Karpas-422 (cell line): Measurements from ENCODE around the gene DMXL2. TPM values are rescaled to one million over a fixed set of nuclear protein-coding genes. Genes with fewer than 3 reads are reported as not detected.
"Not testable (repeated sequence)": the region's sequence is repeated elsewhere in the genome, so short reads cannot be mapped to it uniquely, and the experiment has no call there.

ENCODE experiments used
- DNase-seq: peaks from one replicate; pipeline ENCODE4 v3.0.0-alpha.2; 2015
- H2AFZ ChIP-seq: fragments of 200-600 bp; sonication (generic); 2 replicates; pipeline ENCODE4 v1.6.1; 2014; ENCODE audit warnings: antibody characterized with exemption, low read length, mixed read lengths
- H3K27ac ChIP-seq: fragments of 200-600 bp; sonication (generic); 2 replicates; pipeline ENCODE4 v1.5.1; 2014; ENCODE audit warnings: mild to moderate bottlenecking, low read length, moderate library complexity
- H3K27me3 ChIP-seq: fragments of 200-600 bp; sonication (generic); 2 replicates; pipeline ENCODE4 v1.6.1; 2014; ENCODE audit warnings: low read length, mixed read lengths
- H3K36me3 ChIP-seq: fragments of 200-600 bp; sonication (generic); 2 replicates; pipeline ENCODE4 v1.6.1; 2014; ENCODE audit warnings: low read length, mixed read lengths; ENCODE audit not compliant: insufficient read depth
- H3K4me1 ChIP-seq: fragments of 200-600 bp; sonication (generic); 2 replicates; pipeline ENCODE4 v1.6.1; 2014; ENCODE audit warnings: mild to moderate bottlenecking, low read length, mixed read lengths
- H3K4me2 ChIP-seq: fragments of 200-600 bp; sonication (generic); 2 replicates; pipeline ENCODE4 v1.6.1; 2014; ENCODE audit warnings: low read length, low read depth, mild to moderate bottlenecking; ENCODE audit not compliant: poor library complexity, severe bottlenecking
- H3K4me3 ChIP-seq: fragments of 200-600 bp; sonication (generic); 2 replicates; pipeline ENCODE4 v1.5.1; 2014; ENCODE audit warnings: mild to moderate bottlenecking, antibody characterized with exemption, low read length, mixed read lengths
- H3K79me2 ChIP-seq: fragments of 200-600 bp; sonication (generic); 2 replicates; pipeline ENCODE4 v1.6.1; 2014; ENCODE audit warnings: mild to moderate bottlenecking, low read length, mixed read lengths
- H3K9ac ChIP-seq: fragments of 200-600 bp; sonication (generic); 2 replicates; pipeline ENCODE4 v1.6.0; 2014; ENCODE audit warnings: low read length
- H3K9me2 ChIP-seq: fragments of 200-600 bp; sonication (generic), shearing (Covaris generic); replicated peaks from 2 replicates; pipeline ENCODE4 v1.6.0; 2014; ENCODE audit warnings: mild to moderate bottlenecking, low read length, moderate library complexity; ENCODE audit not compliant: insufficient read depth
- H3K9me3 ChIP-seq: fragments of 300-700, 200-600 bp; sonication (generic); 2 replicates; pipeline ENCODE4 v1.6.1; 2014; ENCODE audit warnings: low read length, mixed read lengths
- H4K20me1 ChIP-seq: fragments of 200-600 bp; sonication (generic); 2 replicates; pipeline ENCODE4 v1.6.1; 2014; ENCODE audit warnings: mild to moderate bottlenecking, antibody characterized with exemption, low read length, low read depth; ENCODE audit not compliant: insufficient read depth
- total RNA-seq: library from RNA; depleted of rRNA; stranded (reverse); fragments of >200 nt; shearing (Covaris generic); gene quantifications from 2 replicates; pipeline ENCODE4 v1.2.3, GENCODE V29; 2014; ENCODE audit warnings: low replicate concordance

The DMXL2 gene
- total RNA-seq, 1 experiment from 2014 or later = 17.8 TPM

GRCh38 chr15:51423040-51423439 is 199.5 kb downstream of the DMXL2 start:
- H3K9me3 ChIP-seq, H3K27ac ChIP-seq, H3K9ac ChIP-seq, DNase-seq, H3K79me2 ChIP-seq, H3K4me2 ChIP-seq, H3K36me3 ChIP-seq, H3K4me3 ChIP-seq, H2AFZ ChIP-seq, H3K4me1 ChIP-seq, H3K27me3 ChIP-seq, H3K9me2 ChIP-seq, H4K20me1 ChIP-seq: not testable (repeated sequence)

GRCh38 chr15:51416129-51416528 is 206.4 kb downstream of the DMXL2 start:
- Histone ChIP-seq H2AFZ (no peak overlapping the region), H3K79me2 (no peaks in the 10 kb centered on the region), H3K9me2 (no peaks in the 10 kb centered on the region), H3K27ac (no peak overlapping the region), H3K4me2 (no peak overlapping the region), H3K36me3 (no peaks in the 10 kb centered on the region), H3K4me3 (no peak overlapping the region), H3K4me1 (no peaks in the 10 kb centered on the region), H3K9me3 (no peaks in the 10 kb centered on the region), H3K9ac (no peak overlapping the region), H4K20me1 (no peaks in the 10 kb centered on the region), H3K27me3 (no peaks in the 10 kb centered on the region)
- no peak for DNase-seq

GRCh38 chr15:51414256-51414860 is 208.2 kb downstream of the DMXL2 start:
- H3K9me2 ChIP-seq = no peaks in the 10 kb centered on the region
- H3K4me2 ChIP-seq = no peak overlapping the region
- H4K20me1 ChIP-seq = no peaks in the 10 kb centered on the region
- H3K9me3 ChIP-seq = no peaks in the 10 kb centered on the region
- no peak for DNase-seq
- no peaks in the 10 kb centered on the region for H3K4me1 ChIP-seq
- no peak overlapping the region for H2AFZ ChIP-seq
- no peak overlapping the region for H3K4me3 ChIP-seq
- H3K9ac ChIP-seq = no peak overlapping the region
- no peaks in the 10 kb centered on the region for H3K36me3 ChIP-seq
- no peaks in the 10 kb centered on the region for H3K27me3 ChIP-seq
- H3K27ac ChIP-seq = no peak overlapping the region
- H3K79me2 ChIP-seq = no peaks in the 10 kb centered on the region

GRCh38 chr15:51405693-51406523 is 216.7 kb downstream of the DMXL2 start:
- H3K9me2 ChIP-seq = no peaks in the 10 kb centered on the region
- H3K4me2 ChIP-seq = no peak overlapping the region
- H3K9me3 ChIP-seq = no peaks in the 10 kb centered on the region
- no peaks in the 10 kb centered on the region for H3K4me1 ChIP-seq
- no peak overlapping the region for H3K9ac ChIP-seq
- DNase-seq = no peak
- no peak overlapping the region for H2AFZ ChIP-seq
- H4K20me1 ChIP-seq = no peaks in the 10 kb centered on the region
- no peaks in the 10 kb centered on the region for H3K27me3 ChIP-seq
- H3K36me3 ChIP-seq = no peaks in the 10 kb centered on the region
- H3K79me2 ChIP-seq = no peaks in the 10 kb centered on the region
- no peak overlapping the region for H3K4me3 ChIP-seq
- H3K27ac ChIP-seq = no peak overlapping the region

DNA sequence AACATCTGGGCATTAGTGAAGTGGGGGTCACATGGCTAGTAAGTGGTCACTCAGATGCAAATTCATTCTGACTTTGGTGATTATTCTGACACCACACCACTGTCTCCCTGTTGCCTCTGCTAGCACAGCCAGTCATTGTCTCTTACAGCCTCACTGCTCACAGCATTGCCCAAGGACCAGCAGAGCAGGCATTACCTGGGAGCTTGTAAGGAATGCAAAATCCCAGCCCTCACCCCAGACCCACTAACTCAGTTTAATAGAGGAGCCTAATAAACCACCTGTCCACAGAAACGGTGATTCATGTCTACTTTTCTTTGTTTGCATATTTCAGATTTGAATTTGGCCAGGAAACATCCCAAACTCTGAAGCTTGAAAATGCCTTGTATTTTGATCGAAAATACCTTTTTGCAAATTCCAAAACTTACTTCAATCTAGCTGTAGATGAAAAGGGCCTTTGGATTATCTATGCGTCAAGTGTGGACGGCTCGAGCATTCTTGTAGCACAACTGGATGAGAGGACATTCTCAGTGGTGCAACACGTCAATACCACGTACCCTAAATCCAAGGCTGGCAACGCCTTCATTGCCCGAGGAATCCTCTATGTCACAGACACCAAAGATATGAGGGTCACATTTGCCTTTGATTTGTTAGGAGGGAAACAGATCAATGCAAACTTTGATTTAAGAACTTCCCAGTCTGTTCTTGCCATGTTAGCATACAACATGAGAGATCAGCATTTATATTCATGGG is 218.4 kb downstream of the DMXL2 start:
- Histone ChIP-seq H3K9me2 (no peaks in the 10 kb centered on the region), H3K27ac (no peak overlapping the region), H3K9ac (no peak overlapping the region), H3K27me3 (no peaks in the 10 kb centered on the region), H3K36me3 (no peaks in the 10 kb centered on the region), H3K4me3 (no peak overlapping the region), H3K79me2 (no peaks in the 10 kb centered on the region), H4K20me1 (no peaks in the 10 kb centered on the region), H3K9me3 (no peaks in the 10 kb centered on the region), H2AFZ (no peak overlapping the region), H3K4me1 (no peaks in the 10 kb centered on the region), H3K4me2 (no peak overlapping the region)
- DNase-seq = no peak

DNA sequence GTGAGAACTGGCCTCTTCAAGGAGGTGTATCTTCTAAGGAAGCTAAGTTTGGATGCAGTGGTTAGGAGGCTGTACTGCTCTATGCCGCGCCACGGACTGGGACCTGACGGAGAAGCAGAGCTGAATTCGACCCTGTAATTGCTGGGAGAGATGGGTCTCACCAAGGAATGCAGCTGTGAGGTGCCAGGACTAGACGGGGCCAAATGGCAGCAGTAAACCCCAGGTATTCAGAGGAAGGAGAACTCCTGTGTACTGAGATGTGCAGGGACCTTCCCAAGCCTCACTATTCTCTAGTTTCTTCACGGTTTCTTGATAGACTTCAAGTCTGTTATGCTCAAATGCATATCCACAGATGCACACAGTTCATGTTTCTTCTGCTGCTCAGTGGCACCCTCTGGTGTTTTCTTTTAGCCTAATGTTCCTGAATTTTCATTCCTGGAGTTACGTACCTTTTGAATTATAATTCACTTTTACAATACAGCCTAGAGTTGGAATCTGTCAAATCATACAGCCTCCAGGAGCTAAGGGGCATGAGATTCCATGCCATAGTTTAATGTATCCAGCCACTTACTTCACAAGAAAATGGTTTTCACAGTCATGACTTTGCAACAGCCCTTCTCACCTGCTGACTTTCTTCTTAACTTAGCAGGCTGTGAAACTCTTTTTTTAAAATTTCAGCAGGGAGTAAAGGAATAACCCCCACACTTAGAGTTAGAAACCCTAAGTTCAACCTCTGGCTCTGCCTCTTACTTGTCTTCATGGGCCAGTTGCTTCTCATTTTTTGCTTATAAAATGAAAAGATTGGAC is 219.3 kb downstream of the DMXL2 start:
- no peak overlapping the region for H2AFZ ChIP-seq
- H4K20me1 ChIP-seq = no peaks in the 10 kb centered on the region
- no peaks in the 10 kb centered on the region for H3K9me2 ChIP-seq
- no peaks in the 10 kb centered on the region for H3K9me3 ChIP-seq
- no peak overlapping the region for H3K9ac ChIP-seq
- H3K27me3 ChIP-seq = no peaks in the 10 kb centered on the region
- H3K4me1 ChIP-seq = no peaks in the 10 kb centered on the region
- no peaks in the 10 kb centered on the region for H3K36me3 ChIP-seq
- no peak overlapping the region for H3K4me3 ChIP-seq
- no peak overlapping the region for H3K4me2 ChIP-seq
- DNase-seq = peak; percentile 73
- H3K27ac ChIP-seq = no peak overlapping the region
- H3K79me2 ChIP-seq = no peaks in the 10 kb centered on the region

GRCh38 chr15:51401872-51402517 is 220.6 kb downstream of the DMXL2 start:
- H3K9me2 ChIP-seq = no peaks in the 10 kb centered on the region
- no peak overlapping the region for H3K4me3 ChIP-seq
- no peak overlapping the region for H2AFZ ChIP-seq
- H3K79me2 ChIP-seq = no peaks in the 10 kb centered on the region
- peak; percentile 71 for DNase-seq
- no peak overlapping the region for H3K4me2 ChIP-seq
- H3K27me3 ChIP-seq = no peaks in the 10 kb centered on the region
- no peak overlapping the region for H3K9ac ChIP-seq
- no peaks in the 10 kb centered on the region for H3K4me1 ChIP-seq
- no peak overlapping the region for H3K27ac ChIP-seq
- no peaks in the 10 kb centered on the region for H3K36me3 ChIP-seq
- no peaks in the 10 kb centered on the region for H4K20me1 ChIP-seq
- no peaks in the 10 kb centered on the region for H3K9me3 ChIP-seq
